ENCODE measurements around the gene PKD2L2.

The PKD2L2 gene

DNA sequence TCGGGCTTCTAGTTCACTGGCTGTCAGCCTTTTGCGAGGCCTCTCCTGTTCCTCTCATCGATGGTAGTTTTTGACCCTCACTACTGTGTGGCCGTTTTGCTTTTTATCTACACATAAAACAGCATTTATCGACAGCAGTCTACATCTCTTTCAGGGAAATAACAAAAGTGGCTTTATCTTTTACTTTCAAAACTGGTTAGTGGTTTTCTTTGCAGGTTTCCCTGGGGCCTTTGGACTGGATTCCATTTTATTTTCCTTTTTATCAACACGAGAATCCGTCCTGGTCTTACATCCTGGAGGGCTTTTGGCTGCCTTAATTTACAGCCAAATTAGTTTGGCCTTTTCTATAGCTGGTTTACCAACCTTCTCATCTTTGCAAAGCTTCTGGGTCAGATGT is 793 bp upstream of the PKD2L2 start:
- TF ChIP-seq, protein P1, sequence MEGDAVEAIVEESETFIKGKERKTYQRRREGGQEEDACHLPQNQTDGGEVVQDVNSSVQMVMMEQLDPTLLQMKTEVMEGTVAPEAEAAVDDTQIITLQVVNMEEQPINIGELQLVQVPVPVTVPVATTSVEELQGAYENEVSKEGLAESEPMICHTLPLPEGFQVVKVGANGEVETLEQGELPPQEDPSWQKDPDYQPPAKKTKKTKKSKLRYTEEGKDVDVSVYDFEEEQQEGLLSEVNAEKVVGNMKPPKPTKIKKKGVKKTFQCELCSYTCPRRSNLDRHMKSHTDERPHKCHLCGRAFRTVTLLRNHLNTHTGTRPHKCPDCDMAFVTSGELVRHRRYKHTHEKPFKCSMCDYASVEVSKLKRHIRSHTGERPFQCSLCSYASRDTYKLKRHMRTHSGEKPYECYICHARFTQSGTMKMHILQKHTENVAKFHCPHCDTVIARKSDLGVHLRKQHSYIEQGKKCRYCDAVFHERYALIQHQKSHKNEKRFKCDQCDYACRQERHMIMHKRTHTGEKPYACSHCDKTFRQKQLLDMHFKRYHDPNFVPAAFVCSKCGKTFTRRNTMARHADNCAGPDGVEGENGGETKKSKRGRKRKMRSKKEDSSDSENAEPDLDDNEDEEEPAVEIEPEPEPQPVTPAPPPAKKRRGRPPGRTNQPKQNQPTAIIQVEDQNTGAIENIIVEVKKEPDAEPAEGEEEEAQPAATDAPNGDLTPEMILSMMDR (IDR thresholded peaks at IDR 0.05; ENCODE audit: control insufficient read depth, extremely low read depth, insufficient read depth): no peak
- peak overlapping the region; percentile 54 for H3K4me3 ChIP-seq (ENCODE audit: low read depth, low read length)
- no peak for DNase-seq (ENCODE audit: low read depth)

- DNase-seq (ENCODE audit: low read depth): no peak
- TF ChIP-seq, protein P1 (IDR thresholded peaks at IDR 0.05; ENCODE audit: control insufficient read depth, extremely low read depth, insufficient read depth): no peak
- no peak overlapping the region for H3K4me3 ChIP-seq (ENCODE audit: low read depth, low read length)
Measured at GRCh38 chr5:137890845-137891244, 1.6 kb downstream of the PKD2L2 start.

GRCh38 chr5:137891849-137892248 is 2.6 kb downstream of the PKD2L2 start:
- TF ChIP-seq, protein P1 (IDR thresholded peaks at IDR 0.05; ENCODE audit: control insufficient read depth, extremely low read depth, insufficient read depth): no peak
- no peak overlapping the region for H3K4me3 ChIP-seq (ENCODE audit: low read depth, low read length)
- no peak for DNase-seq (ENCODE audit: low read depth)

DNA sequence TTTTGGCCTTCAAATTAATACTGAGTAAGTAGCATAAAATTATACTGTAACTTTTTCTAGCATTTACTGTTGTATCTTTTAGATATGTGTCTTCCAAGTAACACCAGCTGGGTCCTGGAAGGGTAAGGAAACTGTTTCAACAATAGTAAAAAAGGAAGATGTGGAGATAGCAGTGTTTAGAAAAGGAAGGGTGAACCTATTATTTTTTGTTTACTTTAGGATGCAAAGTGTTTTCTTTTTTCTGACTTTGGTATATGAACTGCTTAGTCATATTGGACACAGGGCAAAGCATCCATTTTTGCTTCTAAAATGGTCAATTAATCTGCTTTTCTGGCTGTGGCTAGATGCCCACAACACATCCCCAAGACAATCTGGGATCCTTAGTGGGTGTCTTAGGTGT is 5.3 kb downstream of the PKD2L2 start:
- TF ChIP-seq, protein P1 (IDR thresholded peaks at IDR 0.05; ENCODE audit: control insufficient read depth, extremely low read depth, insufficient read depth): no peak
- DNase-seq (ENCODE audit: low read depth): peak; percentile 61
- H3K4me3 ChIP-seq (ENCODE audit: low read depth, low read length): no peak overlapping the region

- TF ChIP-seq, protein P1 (IDR thresholded peaks at IDR 0.05; ENCODE audit: control insufficient read depth, extremely low read depth, insufficient read depth): no peak
- no peak for DNase-seq (ENCODE audit: low read depth)
- no peak overlapping the region for H3K4me3 ChIP-seq (ENCODE audit: low read depth, low read length)
Measured at GRCh38 chr5:137896560-137896959, 7.3 kb downstream of the PKD2L2 start.

DNA sequence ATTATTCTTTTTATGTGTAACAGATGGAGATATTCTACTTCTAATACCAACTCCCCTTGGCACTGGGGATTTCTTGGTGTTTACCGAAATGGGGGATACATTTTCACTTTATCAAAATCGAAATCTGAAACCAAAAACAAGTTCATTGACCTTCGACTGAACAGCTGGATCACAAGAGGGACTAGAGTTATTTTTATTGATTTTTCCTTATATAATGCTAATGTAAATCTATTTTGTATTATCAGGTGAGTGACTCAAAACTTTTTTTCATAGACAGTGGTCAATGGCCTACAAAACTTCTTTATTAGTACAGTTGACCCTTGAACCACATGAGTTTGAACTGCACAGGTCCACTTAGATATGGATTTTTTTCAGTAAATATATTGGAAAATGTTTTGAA is 10.2 kb downstream of the PKD2L2 start:
- no peak for DNase-seq (ENCODE audit: low read depth)
- no peak overlapping the region for H3K4me3 ChIP-seq (ENCODE audit: low read depth, low read length)
- TF ChIP-seq, protein P1 (IDR thresholded peaks at IDR 0.05; ENCODE audit: control insufficient read depth, extremely low read depth, insufficient read depth): no peak

DNA sequence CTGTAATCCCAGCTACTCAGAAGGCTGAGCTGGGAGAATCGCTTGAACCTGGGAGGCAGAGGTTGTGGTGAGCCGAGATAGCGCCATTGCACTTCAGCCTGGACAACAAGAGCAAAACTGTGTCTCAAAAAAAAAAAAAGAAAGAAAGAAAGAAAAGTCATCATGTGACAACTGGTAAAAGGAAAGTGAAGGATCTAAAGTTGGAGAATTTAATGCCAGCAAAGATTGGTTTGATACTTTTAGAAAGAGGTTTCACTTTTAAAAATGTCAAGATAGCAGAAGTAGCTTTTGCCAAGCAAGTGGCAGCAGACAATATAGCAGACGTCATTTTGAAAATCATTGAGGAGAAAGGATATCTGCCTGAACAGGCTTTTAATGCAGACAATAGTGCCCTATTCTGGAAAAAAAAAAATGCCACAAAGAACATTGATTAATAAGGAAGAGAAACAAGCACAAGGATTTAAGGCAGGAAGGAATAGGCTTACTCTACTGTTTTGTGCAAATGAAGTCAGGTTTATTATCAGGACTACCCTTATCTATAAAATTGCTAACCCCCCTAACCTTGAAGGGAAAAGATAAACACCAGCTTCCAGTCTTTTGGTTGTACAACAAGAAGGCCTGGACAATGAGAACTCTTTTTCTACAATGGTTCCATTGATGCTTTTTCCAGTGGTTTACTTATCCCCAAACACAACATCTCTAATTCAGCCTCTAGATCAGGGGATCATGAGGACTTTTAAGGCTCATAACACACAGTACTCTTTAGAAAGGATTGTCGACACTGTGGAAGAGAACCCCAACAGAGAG is 12.0 kb downstream of the PKD2L2 start:
- no peak overlapping the region for H3K4me3 ChIP-seq (ENCODE audit: low read depth, low read length)
- TF ChIP-seq, protein P1 (IDR thresholded peaks at IDR 0.05; ENCODE audit: control insufficient read depth, extremely low read depth, insufficient read depth): no peak
- no peak for DNase-seq (ENCODE audit: low read depth)

Data from LNCaP clone FGC (cell line).